ENCODE results near the gene DYRK1B.
"Not testable (repeated sequence)": the region's sequence is repeated elsewhere in the genome, so short reads cannot be mapped to it uniquely, and the experiment has no call there.

The DYRK1B gene

GRCh38 chr19:39811064-39811463 lies 22.9 kb downstream of the DYRK1B start:
- no peak overlapping the region for H3K27ac ChIP-seq
- TF ChIP-seq CTCF (conservative IDR thresholded peaks at IDR 0.05) = no peak

GRCh38 chr19:39810424-39810823 lies 23.5 kb downstream of the DYRK1B start:
- TF ChIP-seq CTCF (conservative IDR thresholded peaks at IDR 0.05) = no peak
- no peak overlapping the region for H3K27ac ChIP-seq

DNA sequence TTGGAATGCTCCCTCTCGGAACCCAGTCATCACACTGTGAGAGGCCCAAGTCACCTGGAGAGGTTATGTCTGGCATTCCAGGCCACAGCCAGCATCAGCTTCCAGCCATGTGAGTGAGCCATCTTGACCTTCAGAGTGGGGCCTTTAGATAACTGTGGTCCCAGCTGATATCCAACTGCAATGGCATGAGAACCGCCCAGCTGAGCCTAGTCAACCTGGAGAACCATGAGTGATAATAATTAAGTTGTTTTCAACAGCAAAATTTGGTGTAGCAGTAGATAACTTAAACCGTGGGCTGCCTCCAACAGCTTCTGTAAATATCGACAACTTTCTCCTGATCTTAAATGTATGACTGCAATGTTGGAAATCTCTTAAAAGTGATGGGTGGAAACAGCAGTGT lies 24.6 kb downstream of the DYRK1B start:
- TF ChIP-seq CTCF (conservative IDR thresholded peaks at IDR 0.05) = no peak
- H3K27ac ChIP-seq = no peak overlapping the region

DNA sequence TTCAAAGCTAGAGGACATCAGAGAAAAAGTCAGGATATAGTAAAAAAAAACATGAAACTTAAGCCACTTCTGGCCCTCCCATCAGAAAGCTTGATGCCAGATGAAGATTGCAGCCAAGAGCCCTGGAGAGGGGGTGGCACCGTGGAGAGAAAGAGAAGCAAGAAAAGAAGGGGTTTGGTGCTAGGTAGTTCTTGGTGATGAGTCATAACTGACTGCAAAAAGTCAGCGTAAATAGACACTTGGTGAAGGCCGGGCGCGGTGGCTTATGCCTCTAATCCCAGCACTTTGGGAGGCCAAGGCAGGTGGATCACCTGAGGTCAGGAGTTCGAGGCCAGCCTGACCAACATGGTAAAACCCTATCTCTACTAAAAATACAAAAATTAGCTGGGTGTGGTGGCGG lies 25.3 kb downstream of the DYRK1B start:
- H3K27ac ChIP-seq = not testable (repeated sequence)

GRCh38 chr19:39807846-39808364 lies 26.1 kb downstream of the DYRK1B start:
- no peak for TF ChIP-seq CTCF (conservative IDR thresholded peaks at IDR 0.05)
- no peak overlapping the region for H3K27ac ChIP-seq

- TF ChIP-seq CTCF (conservative IDR thresholded peaks at IDR 0.05) = no peak
- H3K27ac ChIP-seq = no peak overlapping the region
Measured at GRCh38 chr19:39805104-39805503, 28.9 kb downstream of the DYRK1B start.

DNA sequence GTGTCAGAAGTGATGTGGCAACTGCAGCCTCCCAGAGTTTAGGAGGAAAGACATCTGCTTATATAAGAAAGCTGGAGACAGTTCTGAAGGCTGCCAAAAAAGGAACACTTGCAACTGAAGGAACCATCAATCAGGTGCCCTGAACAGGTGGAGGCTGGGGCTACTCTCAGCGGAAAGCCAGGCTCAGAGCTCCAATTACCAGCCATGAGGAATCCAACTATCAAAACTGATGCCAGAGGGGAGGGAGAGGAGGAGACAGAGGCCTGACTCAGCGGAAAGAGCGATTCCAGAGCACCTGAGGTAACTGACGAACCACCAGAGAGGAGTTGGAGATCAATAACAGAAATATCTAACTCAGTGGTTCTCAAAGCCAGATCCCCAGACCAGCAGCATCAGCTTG lies 31.0 kb downstream of the DYRK1B start:
- no peak overlapping the region for H3K27ac ChIP-seq
- no peak for TF ChIP-seq CTCF (conservative IDR thresholded peaks at IDR 0.05)

- TF ChIP-seq CTCF (conservative IDR thresholded peaks at IDR 0.05) = no peak
- H3K27ac ChIP-seq = no peak overlapping the region
Measured at GRCh38 chr19:39797083-39797482, 36.9 kb downstream of the DYRK1B start.
